ENCODE data around the gene TMEM182. TPM values are rescaled to one million over a fixed set of nuclear protein-coding genes. Genes with fewer than 3 reads are reported as not detected.

Gene TMEM182
- total RNA-seq, 3 donors from 2014 or later = 4.8 to 5.4 (median 5.0) TPM

DNA sequence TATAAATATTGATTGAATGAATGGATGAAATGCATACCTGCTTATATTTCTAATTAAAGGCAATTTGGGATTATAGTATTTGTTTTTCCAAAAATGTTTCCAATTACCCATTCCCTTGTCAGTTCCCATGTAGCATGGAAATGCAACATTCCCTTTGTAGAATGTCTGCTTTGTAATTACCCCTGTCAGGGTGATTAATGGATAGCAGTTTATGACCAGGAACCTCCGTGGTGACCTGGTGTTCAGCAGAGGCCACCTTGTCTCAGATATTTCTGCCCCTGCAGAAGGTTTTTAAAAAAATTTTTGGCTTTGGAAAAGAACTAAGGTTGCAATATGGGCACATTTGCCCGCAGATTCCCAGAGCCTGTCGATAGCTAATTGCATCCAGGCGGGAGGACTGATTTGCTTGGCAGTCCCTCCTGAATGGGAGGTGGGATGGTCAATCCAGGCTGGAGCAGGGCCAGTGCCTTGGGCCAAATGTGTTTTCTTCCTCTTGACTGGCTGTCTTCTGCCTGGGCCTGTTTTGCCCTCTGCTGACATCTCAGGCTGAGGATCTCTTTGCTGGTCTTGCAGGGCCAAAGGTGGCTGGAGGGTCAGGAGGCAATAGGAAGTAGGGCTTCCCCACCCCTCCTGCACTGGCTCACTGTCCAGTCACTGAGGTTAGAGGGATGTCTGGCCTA lies 82.1 kb downstream of the TMEM182 start:
- no peaks in the 10 kb centered on the region for H3K9me3 Mint-ChIP-seq
- DNase-seq (no peak), ATAC-seq (no peak)
- no peak overlapping the region for H3K4me3 Mint-ChIP-seq
- H3K4me1 Mint-ChIP-seq (ENCODE audit: low read depth) = no peaks in the 10 kb centered on the region
- H3K27me3 Mint-ChIP-seq (ENCODE audit: low read depth) = peaks cover 10% of the 10 kb centered on the region
- H3K36me3 Mint-ChIP-seq (ENCODE audit: insufficient read depth) = peaks cover 1% of the 10 kb centered on the region

DNA sequence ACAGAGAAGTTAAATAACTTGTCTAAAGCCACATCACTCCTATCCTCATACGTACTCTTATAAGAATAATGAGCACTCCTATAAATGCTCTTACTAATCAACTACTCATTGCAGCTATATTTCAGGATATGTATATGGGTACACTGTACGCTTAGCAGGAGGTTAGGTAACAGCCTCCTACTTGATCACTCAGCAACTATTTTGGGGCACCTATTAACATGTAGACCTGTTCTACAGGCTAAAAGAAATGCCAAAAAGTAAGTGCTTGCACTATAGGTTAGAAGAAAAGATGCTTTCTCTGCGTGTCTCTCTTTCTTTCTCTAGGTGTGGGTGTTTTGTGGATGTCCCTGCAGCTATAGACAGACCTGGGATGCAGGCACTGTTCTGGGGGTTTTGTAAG lies 83.1 kb downstream of the TMEM182 start:
- Mint-ChIP-seq H3K4me1 (ENCODE audit: low read depth) (no peaks in the 10 kb centered on the region), H3K9me3 (no peaks in the 10 kb centered on the region), H3K36me3 (ENCODE audit: insufficient read depth) (peaks cover 1% of the 10 kb centered on the region), H3K4me3 (no peak overlapping the region), H3K27me3 (ENCODE audit: low read depth) (peaks cover 16% of the 10 kb centered on the region)
- no peak for ATAC-seq
- DNase-seq = no peak

DNA sequence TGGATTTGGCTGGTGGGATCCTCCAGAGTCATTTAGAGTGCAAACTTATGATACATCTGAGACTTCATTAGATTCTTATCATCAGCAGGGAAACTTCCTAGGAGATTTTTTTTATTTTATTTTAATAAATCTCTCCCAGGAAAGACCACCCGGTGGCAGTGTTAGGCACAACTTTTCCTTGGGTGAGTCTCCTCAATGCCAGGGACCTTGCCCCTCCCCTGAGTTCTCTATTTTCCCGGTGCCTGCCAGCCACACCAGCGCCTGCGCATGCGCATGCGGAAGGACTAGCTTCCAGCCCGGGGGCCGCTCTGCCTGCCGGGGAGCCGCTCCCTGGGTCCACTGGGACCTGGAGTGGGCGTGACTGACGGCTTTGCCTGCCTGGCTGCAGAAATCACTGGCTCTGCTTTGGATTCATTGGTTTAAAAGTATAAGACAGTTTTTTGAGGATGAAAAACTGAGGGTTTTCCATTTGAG lies 86.6 kb downstream of the TMEM182 start:
- peaks cover 1% of the 10 kb centered on the region for H3K36me3 Mint-ChIP-seq (ENCODE audit: insufficient read depth)
- no peak for DNase-seq
- no peak for ATAC-seq
- no peaks in the 10 kb centered on the region for H3K9me3 Mint-ChIP-seq
- H3K27me3 Mint-ChIP-seq (ENCODE audit: low read depth) = peaks cover 16% of the 10 kb centered on the region
- no peak overlapping the region for H3K4me3 Mint-ChIP-seq
- no peaks in the 10 kb centered on the region for H3K4me1 Mint-ChIP-seq (ENCODE audit: low read depth)

DNA sequence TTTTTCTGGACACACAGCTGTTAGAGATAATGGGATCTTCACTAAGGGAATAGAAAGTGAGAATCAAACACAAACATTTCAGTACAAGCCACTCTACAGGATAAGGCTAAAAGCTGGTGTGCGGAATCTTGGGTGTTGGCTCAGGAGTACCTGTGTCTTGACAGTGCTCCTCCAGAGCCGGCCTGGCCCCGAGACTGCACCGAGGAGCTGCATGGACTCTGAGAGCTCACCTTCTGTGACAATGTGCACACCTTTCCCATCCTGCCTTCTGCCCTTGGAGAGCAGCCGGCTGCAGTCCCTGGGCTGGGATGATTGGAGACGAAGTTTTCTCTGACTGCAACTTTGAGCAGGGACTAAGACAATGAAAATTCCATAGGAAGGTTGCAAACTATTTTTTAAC lies 89.1 kb downstream of the TMEM182 start:
- H3K4me3 Mint-ChIP-seq = no peak overlapping the region
- peaks cover 1% of the 10 kb centered on the region for H3K36me3 Mint-ChIP-seq (ENCODE audit: insufficient read depth)
- ATAC-seq (no peak), DNase-seq (no peak)
- H3K9me3 Mint-ChIP-seq = peaks cover 5% of the 10 kb centered on the region
- H3K4me1 Mint-ChIP-seq (ENCODE audit: low read depth) = no peaks in the 10 kb centered on the region
- peaks cover 16% of the 10 kb centered on the region for H3K27me3 Mint-ChIP-seq (ENCODE audit: low read depth)

DNA sequence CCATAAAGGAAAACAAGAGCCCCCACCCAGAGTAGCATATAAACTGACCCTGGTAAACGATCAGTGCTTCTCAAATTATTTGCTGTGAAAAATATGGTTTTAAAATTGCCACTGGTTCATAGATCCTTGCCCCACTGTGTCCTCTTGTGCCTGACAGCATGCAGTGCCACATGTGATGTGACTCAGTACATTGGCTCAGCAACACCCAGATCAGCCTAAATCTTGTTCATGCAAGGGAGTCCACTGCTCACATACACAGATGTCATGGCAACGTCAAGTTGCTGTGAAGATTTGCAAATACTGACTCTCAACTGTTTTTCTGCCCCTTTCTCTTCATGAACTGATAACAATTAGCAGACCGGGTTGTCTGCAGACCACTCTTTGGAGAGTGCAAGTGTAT lies 91.0 kb downstream of the TMEM182 start:
- Mint-ChIP-seq H3K9me3 (peaks cover 5% of the 10 kb centered on the region), H3K4me3 (no peak overlapping the region), H3K27me3 (ENCODE audit: low read depth) (peaks cover 14% of the 10 kb centered on the region), H3K4me1 (ENCODE audit: low read depth) (no peaks in the 10 kb centered on the region), H3K36me3 (ENCODE audit: insufficient read depth) (peaks cover 1% of the 10 kb centered on the region)
- ATAC-seq (no peak), DNase-seq (no peak)

Other genes starting within 250 kb of the TMEM182 start
- under 1 TPM; 0.03 to 0.08 (median 0.05) TPM for gene SLC9A2, start 142.5 kb upstream of the TMEM182 start, total RNA-seq